Measurements from ENCODE around the gene PRR3.

GRCh38 chr6:30601815-30602641 lies 44.9 kb downstream of the PRR3 start:
- TF ChIP-seq, protein P1, sequence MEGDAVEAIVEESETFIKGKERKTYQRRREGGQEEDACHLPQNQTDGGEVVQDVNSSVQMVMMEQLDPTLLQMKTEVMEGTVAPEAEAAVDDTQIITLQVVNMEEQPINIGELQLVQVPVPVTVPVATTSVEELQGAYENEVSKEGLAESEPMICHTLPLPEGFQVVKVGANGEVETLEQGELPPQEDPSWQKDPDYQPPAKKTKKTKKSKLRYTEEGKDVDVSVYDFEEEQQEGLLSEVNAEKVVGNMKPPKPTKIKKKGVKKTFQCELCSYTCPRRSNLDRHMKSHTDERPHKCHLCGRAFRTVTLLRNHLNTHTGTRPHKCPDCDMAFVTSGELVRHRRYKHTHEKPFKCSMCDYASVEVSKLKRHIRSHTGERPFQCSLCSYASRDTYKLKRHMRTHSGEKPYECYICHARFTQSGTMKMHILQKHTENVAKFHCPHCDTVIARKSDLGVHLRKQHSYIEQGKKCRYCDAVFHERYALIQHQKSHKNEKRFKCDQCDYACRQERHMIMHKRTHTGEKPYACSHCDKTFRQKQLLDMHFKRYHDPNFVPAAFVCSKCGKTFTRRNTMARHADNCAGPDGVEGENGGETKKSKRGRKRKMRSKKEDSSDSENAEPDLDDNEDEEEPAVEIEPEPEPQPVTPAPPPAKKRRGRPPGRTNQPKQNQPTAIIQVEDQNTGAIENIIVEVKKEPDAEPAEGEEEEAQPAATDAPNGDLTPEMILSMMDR (IDR thresholded peaks at IDR 0.05), result no peak
- TF ChIP-seq POLR2A (IDR thresholded peaks at IDR 0.05), result no peak
- no peak for TF ChIP-seq EP300 (IDR thresholded peaks at IDR 0.05)

Data from gastroesophageal sphincter (tissue), 3 donors.